ENCODE results near the gene GLRX3.

DNA sequence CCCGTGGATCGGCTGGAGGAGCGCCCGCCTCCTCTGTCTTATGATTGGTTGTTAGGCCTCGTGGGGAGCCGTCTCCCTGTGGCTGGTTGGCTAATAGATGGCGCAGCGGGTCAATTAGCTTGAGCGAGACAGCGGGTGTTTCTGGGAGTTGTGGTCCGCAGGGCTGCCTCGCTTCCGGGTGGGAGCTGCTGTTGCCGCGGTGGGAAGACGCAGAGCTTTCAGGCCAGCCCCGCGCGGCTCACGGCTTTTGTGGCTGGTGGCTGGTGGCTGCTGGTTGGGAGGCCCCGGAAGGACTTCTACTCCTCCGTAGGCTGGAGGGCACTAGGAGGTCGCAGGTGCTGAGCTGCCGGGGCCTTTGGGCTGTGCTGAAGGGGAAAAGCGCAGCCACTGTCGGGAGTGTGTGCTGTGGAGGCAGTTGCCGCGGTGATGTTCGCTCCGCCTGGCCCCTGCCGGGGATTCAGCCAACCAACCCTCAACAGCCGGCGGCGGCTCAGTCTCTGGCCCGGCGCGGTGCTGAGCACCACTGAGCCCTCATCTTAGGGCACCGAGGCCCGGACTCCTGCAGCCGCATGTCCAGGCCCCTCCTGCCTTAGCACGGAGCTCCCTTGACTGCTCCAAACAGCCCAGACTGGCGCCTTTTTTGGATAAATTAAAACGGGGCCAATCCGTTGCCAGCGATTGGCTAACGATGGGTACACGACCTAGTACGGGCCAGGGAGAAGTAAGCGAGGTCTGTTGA, 24.9 kb upstream of the GLRX3 start:
- TF ChIP-seq, protein P1, sequence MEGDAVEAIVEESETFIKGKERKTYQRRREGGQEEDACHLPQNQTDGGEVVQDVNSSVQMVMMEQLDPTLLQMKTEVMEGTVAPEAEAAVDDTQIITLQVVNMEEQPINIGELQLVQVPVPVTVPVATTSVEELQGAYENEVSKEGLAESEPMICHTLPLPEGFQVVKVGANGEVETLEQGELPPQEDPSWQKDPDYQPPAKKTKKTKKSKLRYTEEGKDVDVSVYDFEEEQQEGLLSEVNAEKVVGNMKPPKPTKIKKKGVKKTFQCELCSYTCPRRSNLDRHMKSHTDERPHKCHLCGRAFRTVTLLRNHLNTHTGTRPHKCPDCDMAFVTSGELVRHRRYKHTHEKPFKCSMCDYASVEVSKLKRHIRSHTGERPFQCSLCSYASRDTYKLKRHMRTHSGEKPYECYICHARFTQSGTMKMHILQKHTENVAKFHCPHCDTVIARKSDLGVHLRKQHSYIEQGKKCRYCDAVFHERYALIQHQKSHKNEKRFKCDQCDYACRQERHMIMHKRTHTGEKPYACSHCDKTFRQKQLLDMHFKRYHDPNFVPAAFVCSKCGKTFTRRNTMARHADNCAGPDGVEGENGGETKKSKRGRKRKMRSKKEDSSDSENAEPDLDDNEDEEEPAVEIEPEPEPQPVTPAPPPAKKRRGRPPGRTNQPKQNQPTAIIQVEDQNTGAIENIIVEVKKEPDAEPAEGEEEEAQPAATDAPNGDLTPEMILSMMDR (conservative IDR thresholded peaks at IDR 0.05; ENCODE audit: low read depth in 2 of 2) = no peak
- TF ChIP-seq POLR2AphosphoS5 (IDR thresholded peaks at IDR 0.05; ENCODE audit: low read depth) (peak; percentile 49; the same call in 1 of the 2 replicates), ZNF114 (CRISPR knock-in tag; IDR thresholded peaks at IDR 0.05) (no peak), EZH2 (IDR thresholded peaks at IDR 0.05; ENCODE audit: low read depth, unreplicated experiment) (no peak), EZH2phosphoT487 (IDR thresholded peaks at IDR 0.05; ENCODE audit: unreplicated experiment) (no peak), CREB1 (CRISPR knock-in tag; IDR thresholded peaks at IDR 0.05; ENCODE audit: low read depth) (no peak), JUNB (IDR thresholded peaks at IDR 0.05; ENCODE audit: unreplicated experiment) (no peak), NANOG (IDR thresholded peaks at IDR 0.05; ENCODE audit: borderline replicate concordance) (no peak), STAT1 (IDR thresholded peaks at IDR 0.05; ENCODE audit: unreplicated experiment) (no peak)
- TF ChIP-seq, protein P2, sequence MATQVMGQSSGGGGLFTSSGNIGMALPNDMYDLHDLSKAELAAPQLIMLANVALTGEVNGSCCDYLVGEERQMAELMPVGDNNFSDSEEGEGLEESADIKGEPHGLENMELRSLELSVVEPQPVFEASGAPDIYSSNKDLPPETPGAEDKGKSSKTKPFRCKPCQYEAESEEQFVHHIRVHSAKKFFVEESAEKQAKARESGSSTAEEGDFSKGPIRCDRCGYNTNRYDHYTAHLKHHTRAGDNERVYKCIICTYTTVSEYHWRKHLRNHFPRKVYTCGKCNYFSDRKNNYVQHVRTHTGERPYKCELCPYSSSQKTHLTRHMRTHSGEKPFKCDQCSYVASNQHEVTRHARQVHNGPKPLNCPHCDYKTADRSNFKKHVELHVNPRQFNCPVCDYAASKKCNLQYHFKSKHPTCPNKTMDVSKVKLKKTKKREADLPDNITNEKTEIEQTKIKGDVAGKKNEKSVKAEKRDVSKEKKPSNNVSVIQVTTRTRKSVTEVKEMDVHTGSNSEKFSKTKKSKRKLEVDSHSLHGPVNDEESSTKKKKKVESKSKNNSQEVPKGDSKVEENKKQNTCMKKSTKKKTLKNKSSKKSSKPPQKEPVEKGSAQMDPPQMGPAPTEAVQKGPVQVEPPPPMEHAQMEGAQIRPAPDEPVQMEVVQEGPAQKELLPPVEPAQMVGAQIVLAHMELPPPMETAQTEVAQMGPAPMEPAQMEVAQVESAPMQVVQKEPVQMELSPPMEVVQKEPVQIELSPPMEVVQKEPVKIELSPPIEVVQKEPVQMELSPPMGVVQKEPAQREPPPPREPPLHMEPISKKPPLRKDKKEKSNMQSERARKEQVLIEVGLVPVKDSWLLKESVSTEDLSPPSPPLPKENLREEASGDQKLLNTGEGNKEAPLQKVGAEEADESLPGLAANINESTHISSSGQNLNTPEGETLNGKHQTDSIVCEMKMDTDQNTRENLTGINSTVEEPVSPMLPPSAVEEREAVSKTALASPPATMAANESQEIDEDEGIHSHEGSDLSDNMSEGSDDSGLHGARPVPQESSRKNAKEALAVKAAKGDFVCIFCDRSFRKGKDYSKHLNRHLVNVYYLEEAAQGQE (IDR thresholded peaks at IDR 0.05; ENCODE audit: unreplicated experiment) = no peak
- TF ChIP-seq, protein P3, sequence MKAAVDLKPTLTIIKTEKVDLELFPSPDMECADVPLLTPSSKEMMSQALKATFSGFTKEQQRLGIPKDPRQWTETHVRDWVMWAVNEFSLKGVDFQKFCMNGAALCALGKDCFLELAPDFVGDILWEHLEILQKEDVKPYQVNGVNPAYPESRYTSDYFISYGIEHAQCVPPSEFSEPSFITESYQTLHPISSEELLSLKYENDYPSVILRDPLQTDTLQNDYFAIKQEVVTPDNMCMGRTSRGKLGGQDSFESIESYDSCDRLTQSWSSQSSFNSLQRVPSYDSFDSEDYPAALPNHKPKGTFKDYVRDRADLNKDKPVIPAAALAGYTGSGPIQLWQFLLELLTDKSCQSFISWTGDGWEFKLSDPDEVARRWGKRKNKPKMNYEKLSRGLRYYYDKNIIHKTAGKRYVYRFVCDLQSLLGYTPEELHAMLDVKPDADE (IDR thresholded peaks at IDR 0.05) = peak; percentile 60; the same call in 1 of the 2 replicates
